ENCODE measurements around the gene TMEM132C. TPM values are rescaled to one million over a fixed set of nuclear protein-coding genes. Genes with fewer than 3 reads are reported as not detected.

Gene TMEM132C
- total RNA-seq, 1 experiment from 2014 or later: not detected

DNA sequence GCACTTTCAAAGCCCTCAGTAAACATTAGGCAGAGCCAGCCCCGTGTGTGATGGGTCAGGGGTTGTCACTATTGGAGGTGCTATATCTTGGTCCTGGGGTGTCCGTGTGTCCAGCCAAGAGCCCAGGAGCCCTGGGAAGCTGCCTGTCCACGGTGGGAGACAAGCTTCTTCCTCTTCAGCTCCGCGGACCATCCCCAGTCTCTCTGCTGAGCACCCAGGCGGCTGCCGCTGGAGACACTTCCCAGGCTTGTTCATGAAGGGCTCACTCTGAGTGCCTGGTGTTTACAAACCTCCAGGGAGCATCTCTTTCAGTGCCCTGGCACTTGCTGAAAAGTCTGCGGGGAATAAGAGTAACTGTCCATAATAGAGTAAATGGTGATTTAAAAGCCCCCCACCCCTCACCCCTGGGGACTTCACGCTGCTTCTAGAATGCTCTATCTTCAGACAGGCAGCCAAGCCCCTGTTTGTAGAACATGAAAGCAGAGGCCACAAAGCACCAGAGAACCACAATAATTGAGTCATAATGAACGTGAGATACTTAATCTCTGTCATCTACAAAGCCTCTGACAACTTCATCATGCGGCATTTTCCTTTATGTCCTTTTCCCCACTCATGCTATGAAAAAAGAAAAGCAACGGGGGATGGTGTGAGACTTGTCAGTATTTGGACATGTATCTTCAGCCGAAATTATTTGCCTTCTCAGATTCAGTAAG lies 178.6 kb downstream of the TMEM132C start:
- H3K36me3 Mint-ChIP-seq: peaks cover 66% of the 10 kb centered on the region
- no peaks in the 10 kb centered on the region for H3K4me1 Mint-ChIP-seq
- peaks cover 8% of the 10 kb centered on the region; the same call in 1 of the 2 replicates for H3K27me3 Mint-ChIP-seq (ENCODE audit: low read depth)
- no peak for TF ChIP-seq ELF4 (CRISPR knock-in tag; IDR thresholded peaks at IDR 0.05; ENCODE audit: low read depth)
- TF ChIP-seq, protein P1, sequence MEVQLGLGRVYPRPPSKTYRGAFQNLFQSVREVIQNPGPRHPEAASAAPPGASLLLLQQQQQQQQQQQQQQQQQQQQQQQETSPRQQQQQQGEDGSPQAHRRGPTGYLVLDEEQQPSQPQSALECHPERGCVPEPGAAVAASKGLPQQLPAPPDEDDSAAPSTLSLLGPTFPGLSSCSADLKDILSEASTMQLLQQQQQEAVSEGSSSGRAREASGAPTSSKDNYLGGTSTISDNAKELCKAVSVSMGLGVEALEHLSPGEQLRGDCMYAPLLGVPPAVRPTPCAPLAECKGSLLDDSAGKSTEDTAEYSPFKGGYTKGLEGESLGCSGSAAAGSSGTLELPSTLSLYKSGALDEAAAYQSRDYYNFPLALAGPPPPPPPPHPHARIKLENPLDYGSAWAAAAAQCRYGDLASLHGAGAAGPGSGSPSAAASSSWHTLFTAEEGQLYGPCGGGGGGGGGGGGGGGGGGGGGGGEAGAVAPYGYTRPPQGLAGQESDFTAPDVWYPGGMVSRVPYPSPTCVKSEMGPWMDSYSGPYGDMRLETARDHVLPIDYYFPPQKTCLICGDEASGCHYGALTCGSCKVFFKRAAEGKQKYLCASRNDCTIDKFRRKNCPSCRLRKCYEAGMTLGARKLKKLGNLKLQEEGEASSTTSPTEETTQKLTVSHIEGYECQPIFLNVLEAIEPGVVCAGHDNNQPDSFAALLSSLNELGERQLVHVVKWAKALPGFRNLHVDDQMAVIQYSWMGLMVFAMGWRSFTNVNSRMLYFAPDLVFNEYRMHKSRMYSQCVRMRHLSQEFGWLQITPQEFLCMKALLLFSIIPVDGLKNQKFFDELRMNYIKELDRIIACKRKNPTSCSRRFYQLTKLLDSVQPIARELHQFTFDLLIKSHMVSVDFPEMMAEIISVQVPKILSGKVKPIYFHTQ (CRISPR knock-in tag; IDR thresholded peaks at IDR 0.05): no peak
- no peak overlapping the region for H3K4me3 Mint-ChIP-seq
- ChIA-PET POLR2A (no interaction called here), CTCF (no interaction called here)
- no peak overlapping the region for H3K27ac Mint-ChIP-seq
- ATAC-seq (no peak), DNase-seq (ENCODE audit: low spot score) (no peak)
- peaks cover 74% of the 10 kb centered on the region for H3K9me3 Mint-ChIP-seq

DNA sequence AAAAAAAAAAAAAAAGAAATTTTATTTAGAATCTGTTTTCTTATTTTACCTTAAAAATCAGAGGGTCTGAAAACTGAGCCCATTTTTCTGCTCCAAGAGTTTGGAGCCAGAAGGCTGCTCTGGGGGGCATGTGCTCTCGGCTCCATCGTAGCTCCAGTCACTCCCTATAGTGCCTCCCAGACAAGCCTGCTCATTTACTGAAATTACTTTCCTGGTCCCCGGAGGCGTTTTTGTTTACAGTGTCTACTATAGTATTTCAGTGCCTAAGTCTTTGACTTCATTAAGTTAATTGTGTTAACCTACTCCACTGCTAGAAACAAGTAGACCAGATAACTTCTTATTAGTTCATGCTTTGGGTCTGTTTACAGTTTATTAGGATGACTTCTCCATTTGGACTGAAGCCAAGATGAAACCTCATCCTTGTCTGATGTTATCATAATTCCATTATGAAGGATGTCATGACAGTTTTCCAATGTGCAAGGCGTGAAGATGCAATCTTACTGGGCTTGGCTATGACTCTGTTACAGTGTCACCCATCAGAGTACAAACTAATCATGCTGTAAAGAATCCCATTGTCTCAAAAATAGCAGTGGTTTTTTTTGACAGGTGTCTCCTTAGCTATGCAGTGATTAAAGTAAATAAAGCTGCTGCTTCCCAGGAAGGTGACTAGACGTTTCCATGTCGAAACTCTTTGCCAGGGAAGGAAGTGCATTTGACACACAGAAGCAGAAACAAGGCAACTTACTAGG lies 182.3 kb downstream of the TMEM132C start:
- TF ChIP-seq ZNF671 (CRISPR knock-in tag; IDR thresholded peaks at IDR 0.05): no peak
- no peak for TF ChIP-seq JAZF1 (CRISPR knock-in tag; IDR thresholded peaks at IDR 0.05)
- TF ChIP-seq ATF1 (CRISPR knock-in tag; IDR thresholded peaks at IDR 0.05): no peak
- TF ChIP-seq GRHL2 (CRISPR knock-in tag; IDR thresholded peaks at IDR 0.05; ENCODE audit: insufficient replicate concordance, severe bottlenecking): no peak
- no peak for TF ChIP-seq ZNF219 (CRISPR knock-in tag; IDR thresholded peaks at IDR 0.05; ENCODE audit: borderline replicate concordance)
- no peak for TF ChIP-seq NR1H2 (CRISPR knock-in tag; IDR thresholded peaks at IDR 0.05)
- TF ChIP-seq IRF1 (CRISPR knock-in tag; IDR thresholded peaks at IDR 0.05): no peak
- TF ChIP-seq PRRX2 (CRISPR knock-in tag; IDR thresholded peaks at IDR 0.05): no peak
- TF ChIP-seq USF1 (CRISPR knock-in tag; IDR thresholded peaks at IDR 0.05): no peak
- TF ChIP-seq FOXP4 (CRISPR knock-in tag; IDR thresholded peaks at IDR 0.05): no peak
- no peak for TF ChIP-seq ZNF232 (CRISPR knock-in tag; IDR thresholded peaks at IDR 0.05)
- no peak for TF ChIP-seq FOXP1 (CRISPR knock-in tag; IDR thresholded peaks at IDR 0.05; ENCODE audit: borderline replicate concordance)
- no peak for TF ChIP-seq CBFB (CRISPR knock-in tag; IDR thresholded peaks at IDR 0.05; ENCODE audit: low read depth)
- no peak for TF ChIP-seq CREB1 (CRISPR knock-in tag; IDR thresholded peaks at IDR 0.05)
- TF ChIP-seq TEAD4 (CRISPR knock-in tag; IDR thresholded peaks at IDR 0.05): no peak
- TF ChIP-seq RELA (CRISPR knock-in tag; IDR thresholded peaks at IDR 0.05; ENCODE audit: borderline replicate concordance): no peak
- no peak for TF ChIP-seq OVOL2 (CRISPR knock-in tag; IDR thresholded peaks at IDR 0.05; ENCODE audit: borderline replicate concordance)
- Mint-ChIP-seq H3K27ac (no peak overlapping the region), H3K27me3 (ENCODE audit: low read depth) (peaks cover 9% of the 10 kb centered on the region; the same call in 1 of the 2 replicates), H3K4me1 (no peaks in the 10 kb centered on the region), H3K36me3 (peaks cover 57% of the 10 kb centered on the region), H3K9me3 (peaks cover 69% of the 10 kb centered on the region), H3K4me3 (no peak overlapping the region)
- ChIA-PET POLR2A (no interaction called here), CTCF (no interaction called here)
- DNase-seq (ENCODE audit: low spot score): no peak
- no peak for ATAC-seq

All from WTC11 (cell line).